AG04449 (cell line): ENCODE measurements around the gene NKX3-2.

Experiments used
- CTCF ChIA-PET: fragments of 350-600 bp; formaldehyde crosslinking; extraction: SDS; loops from one replicate; lab custom pipeline; 2021; ENCODE audit warnings: antibody characterized with exemption; lab: Yijun Ruan, JAX
- POLR2A ChIA-PET: fragments of 400-600, 350-600 bp; formaldehyde crosslinking; extraction: SDS; loops from one replicate; lab custom pipeline; 2020; ENCODE audit warnings: antibody characterized with exemption, inconsistent platforms; lab: Yijun Ruan, JAX
- DNase-seq: peaks from one replicate; pipeline ENCODE4 v3.0.0-alpha.2; 2010; ENCODE audit warnings: low read depth, low spot score
- H3K4me3 ChIP-seq: 2 replicates; pipeline ENCODE4 v1.5.1; 2011; ENCODE audit warnings: low read depth, mild to moderate bottlenecking, control low read depth, low read length
- CTCF ChIP-seq: IDR thresholded peaks from one replicate; pipeline ENCODE4 v1.5.1; 2011; ENCODE audit warnings: mild to moderate bottlenecking, moderate library complexity, low read length, control low read depth, inconsistent platforms; ENCODE audit not compliant: insufficient read depth; ENCODE audit errors: missing control alignments

The NKX3-2 gene

GRCh38 chr4:13509442-13509841 lies 34.9 kb downstream of the NKX3-2 start:
- TF ChIP-seq CTCF: no peak
- no peak overlapping the region for H3K4me3 ChIP-seq
- ChIA-PET CTCF (no interaction called here), POLR2A (no interaction called here)
- DNase-seq: no peak

GRCh38 chr4:13504374-13504773 lies 39.9 kb downstream of the NKX3-2 start:
- no peak for DNase-seq
- POLR2A ChIA-PET: no interaction called here
- H3K4me3 ChIP-seq: no peak overlapping the region
- TF ChIP-seq CTCF: no peak
- CTCF ChIA-PET: no interaction called here

GRCh38 chr4:13498469-13498868 lies 45.8 kb downstream of the NKX3-2 start:
- no peak for DNase-seq
- CTCF ChIA-PET: no interaction called here
- no peak for TF ChIP-seq CTCF
- no peak overlapping the region for H3K4me3 ChIP-seq
- POLR2A ChIA-PET: no interaction called here

- ChIA-PET CTCF (no interaction called here), POLR2A (no interaction called here)
- no peak for TF ChIP-seq CTCF
- no peak for DNase-seq
- no peak overlapping the region for H3K4me3 ChIP-seq
Observed at GRCh38 chr4:13496605-13497004, 47.7 kb downstream of the NKX3-2 start.

- no peak overlapping the region for H3K4me3 ChIP-seq
- ChIA-PET CTCF (no interaction called here), POLR2A (no interaction called here)
- DNase-seq: no peak
- TF ChIP-seq CTCF: no peak
Observed at GRCh38 chr4:13495753-13496152, 48.6 kb downstream of the NKX3-2 start.

- TF ChIP-seq CTCF: no peak
- ChIA-PET POLR2A (no interaction called here), CTCF (no interaction called here)
- no peak for DNase-seq
- no peak overlapping the region for H3K4me3 ChIP-seq
Observed at GRCh38 chr4:13493793-13494192, 50.5 kb downstream of the NKX3-2 start.
